GM21717 (cell line): ENCODE results near the gene ARHGEF10L.
"Not testable (repeated sequence)": the region's sequence is repeated elsewhere in the genome, so short reads cannot be mapped to it uniquely, and the experiment has no call there.

Source experiments
- ATAC-seq: cut with Tn5 transposase; IDR thresholded peaks from one replicate; pipeline ENCODE4 v1.9.1; 2021; ENCODE audit warnings: mild to moderate bottlenecking, moderate library complexity; ENCODE audit not compliant: unreplicated experiment

Gene ARHGEF10L

DNA sequence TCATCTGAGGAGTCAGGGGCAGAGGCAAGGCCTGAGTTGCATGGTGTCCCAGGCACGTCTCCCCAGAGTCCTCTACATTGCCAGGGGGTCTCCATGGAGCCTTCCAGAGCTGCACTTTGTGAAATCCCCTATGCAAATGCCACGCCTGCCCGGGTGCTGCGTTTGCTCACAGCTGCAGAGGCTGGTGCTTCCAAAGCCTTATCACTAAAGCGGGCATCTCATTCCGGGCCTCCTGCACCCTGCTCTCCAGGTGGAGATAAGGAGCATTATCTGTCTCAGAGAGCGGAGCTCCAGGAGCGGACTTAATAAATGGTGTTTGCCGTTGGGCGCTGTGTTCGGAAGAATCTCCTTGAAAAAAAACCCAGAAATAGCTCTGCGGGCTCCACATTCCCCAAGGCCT lies 189.8 kb downstream of the ARHGEF10L start:
- ATAC-seq = no peak

DNA sequence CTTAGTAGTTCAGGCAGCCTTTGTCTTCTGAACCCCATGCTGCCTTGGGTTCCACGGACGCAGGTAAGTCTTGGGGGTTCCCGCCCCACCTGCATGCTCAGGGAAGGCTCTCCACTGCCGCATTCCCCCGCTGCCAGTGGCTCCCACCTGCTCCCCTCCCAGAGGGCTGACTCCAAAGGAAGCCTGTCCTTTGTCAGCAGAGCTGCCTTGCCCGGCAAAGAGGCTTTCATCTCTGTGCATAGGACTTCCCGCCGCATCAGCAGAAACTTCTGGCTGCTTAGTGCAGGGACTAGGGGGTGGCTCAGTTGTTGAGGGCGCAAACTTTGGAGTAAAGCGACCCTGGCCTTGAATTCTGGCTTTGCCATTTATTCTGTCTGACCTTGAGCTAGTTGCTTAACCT lies 190.4 kb downstream of the ARHGEF10L start:
- ATAC-seq = no peak

DNA sequence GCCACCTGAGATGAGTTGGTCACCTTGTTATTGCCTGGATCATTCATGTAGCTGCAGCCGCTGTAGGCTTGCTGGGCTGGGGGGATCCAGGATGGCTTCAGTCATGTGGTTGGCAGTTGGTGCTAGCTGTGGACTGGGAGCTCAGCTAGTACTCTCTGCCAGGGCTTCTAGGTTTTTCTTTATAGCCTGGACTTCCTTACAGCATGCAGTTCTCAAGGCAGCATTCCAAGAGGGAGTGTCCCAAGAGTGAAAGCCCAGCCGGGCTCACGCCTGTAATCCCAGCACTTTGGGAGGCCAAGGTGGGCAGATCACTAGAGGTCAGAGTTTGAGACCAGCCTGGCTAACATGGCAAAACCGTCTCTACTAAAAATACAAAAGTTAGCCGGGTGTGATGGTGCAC lies 192.0 kb downstream of the ARHGEF10L start:
- no peak for ATAC-seq

- ATAC-seq = no peak
Observed at GRCh38 chr1:17732475-17732874, 193.0 kb downstream of the ARHGEF10L start.

- ATAC-seq = no peak
Observed at GRCh38 chr1:17733661-17734060, 194.2 kb downstream of the ARHGEF10L start.

- no peak for ATAC-seq
Observed at GRCh38 chr1:17734609-17735008, 195.1 kb downstream of the ARHGEF10L start.

GRCh38 chr1:17735348-17735747 lies 195.8 kb downstream of the ARHGEF10L start:
- ATAC-seq = no peak

DNA sequence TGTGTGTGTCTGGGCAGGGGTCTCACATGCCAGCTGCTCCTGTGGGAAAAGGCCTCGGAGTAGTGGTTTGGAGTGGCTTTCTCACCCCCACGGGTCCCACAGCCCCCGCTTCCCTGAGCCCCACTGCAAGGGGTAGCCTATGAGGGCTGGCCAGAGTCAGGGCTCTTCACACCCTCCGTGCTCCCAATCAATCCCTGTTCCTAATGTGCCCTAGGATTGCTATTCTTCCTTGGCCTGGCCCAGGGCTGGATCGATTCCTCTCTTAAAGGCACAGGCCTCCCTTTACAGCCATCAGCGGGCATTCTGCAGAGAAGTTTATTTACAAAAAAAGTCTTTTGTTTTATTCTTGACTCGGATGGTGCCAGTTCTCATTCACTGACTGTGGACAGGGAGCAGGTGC lies 196.3 kb downstream of the ARHGEF10L start:
- no peak for ATAC-seq

DNA sequence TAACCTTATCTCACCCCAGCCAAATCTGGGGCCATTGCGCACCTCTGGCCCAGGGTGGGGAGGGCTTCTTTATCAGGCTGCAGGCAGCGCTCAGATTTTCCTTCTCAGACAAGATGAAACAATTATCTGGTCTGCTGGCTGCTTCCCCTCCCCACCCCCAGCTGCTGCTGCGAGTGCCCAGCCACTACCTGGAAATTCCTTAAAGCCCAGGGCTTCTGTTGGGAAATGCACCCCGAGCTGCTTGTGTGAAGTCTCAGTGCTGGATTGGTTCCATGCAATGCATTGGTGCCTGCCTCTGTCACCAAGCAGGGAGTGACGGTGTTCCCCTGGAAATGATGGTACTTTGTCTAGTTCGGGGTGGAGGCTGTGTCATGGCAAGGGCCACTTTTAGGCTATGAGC lies 197.1 kb downstream of the ARHGEF10L start:
- no peak for ATAC-seq

DNA sequence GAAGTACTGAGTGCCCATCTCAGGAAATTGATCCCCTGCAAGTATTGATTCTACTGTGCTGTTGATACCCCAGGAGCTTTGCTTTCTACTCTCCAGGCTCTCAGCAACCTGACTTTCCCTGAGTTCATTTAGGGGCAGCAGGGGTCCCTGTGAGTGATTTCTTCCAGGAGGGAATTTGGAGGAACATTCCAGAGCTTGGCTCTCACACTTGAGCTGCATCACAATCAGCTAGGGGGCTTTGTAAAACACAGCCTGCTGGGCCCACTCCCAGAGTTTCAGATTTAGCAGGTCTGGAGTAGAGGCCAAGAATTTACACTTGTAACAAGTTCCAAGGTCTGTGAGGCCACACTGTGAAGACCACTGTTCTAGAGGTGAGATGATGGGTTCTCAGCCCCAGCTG lies 199.6 kb downstream of the ARHGEF10L start:
- ATAC-seq = no peak

- no peak for ATAC-seq
Observed at GRCh38 chr1:17741052-17741451, 201.6 kb downstream of the ARHGEF10L start.

GRCh38 chr1:17742583-17742982 lies 203.1 kb downstream of the ARHGEF10L start:
- no peak for ATAC-seq

GRCh38 chr1:17743008-17743647 lies 203.6 kb downstream of the ARHGEF10L start:
- no peak for ATAC-seq

- no peak for ATAC-seq
Observed at GRCh38 chr1:17743925-17744324, 204.4 kb downstream of the ARHGEF10L start.

- no peak for ATAC-seq
Observed at GRCh38 chr1:17744666-17745478, 205.4 kb downstream of the ARHGEF10L start.

DNA sequence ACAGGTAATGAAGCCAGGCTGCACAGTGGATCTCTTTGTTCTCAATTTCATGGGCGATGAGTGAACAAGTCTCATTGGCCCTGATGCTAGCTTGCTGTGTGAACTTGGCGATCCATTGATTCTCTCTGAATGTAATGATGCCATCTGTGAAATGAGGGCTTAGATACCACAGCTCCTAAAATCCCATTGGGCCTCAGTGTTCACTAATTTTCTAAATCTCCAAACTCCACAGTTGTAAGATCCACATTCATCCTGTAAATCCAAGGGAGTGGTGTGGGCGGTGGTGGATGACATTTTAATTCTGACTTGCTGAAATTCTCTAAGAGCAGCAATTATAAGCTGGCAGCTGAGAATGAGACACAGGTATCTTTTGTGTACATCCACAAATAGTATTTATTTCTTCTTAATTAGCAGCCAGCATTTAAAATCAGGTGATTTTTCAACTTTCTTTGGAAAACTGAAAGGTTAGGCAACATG lies 206.0 kb downstream of the ARHGEF10L start:
- ATAC-seq = no peak

DNA sequence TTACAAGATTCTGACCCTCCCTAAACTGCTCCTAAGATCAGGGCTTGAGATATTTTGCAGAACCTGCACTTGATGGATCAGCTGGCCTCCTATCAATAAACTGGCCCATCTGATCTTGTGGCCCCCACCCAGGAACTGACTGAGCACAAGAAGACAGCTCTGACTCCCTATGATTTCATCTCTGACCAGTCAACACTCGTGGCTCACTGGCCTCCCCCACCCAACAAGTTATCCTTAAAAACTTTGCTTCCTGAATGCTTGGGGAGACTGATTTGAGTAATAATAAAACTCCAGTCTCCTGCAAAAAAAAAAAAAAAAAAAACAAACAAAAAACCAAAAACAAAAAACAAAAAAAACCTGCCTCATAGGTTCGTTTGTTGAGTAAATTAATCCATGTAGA lies 206.8 kb downstream of the ARHGEF10L start:
- not testable (repeated sequence) for ATAC-seq

DNA sequence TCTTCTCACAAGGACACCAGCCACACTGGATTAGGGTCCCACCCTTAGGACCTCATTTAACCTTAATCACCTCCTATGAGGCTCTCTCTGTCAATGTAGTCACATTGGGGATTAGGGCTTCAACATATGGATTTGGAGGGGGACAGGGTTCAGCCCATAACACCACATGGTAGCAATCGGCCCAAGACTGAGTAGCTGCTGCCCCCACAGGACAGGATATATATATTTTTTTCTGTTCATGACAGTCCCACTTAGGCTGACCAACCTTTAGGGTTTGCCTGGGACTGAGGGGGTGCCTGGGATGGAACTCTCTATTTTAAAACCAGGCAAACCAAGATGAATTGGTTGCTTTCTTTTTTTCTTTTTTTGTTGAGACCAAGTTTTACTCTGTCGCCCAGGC lies 207.4 kb downstream of the ARHGEF10L start:
- ATAC-seq = no peak
